Colonic mucosa (tissue), 4 donors: Measurements from ENCODE around the gene SLC35G4. TPM values are rescaled to one million over a fixed set of nuclear protein-coding genes. Genes with fewer than 3 reads are reported as not detected.
"Not testable (repeated sequence)": the region's sequence is repeated elsewhere in the genome, so short reads cannot be mapped to it uniquely, and the experiment has no call there.

Experiments used
- DNase-seq: peaks from one replicate; pipeline ENCODE4 v3.0.0-alpha.2; 2020
- H3K27ac ChIP-seq: fragments of 200-600 bp; one replicate; pipeline ENCODE4 v1.8.0; 2021
- H3K27me3 ChIP-seq: fragments of 200-600 bp; one replicate; pipeline ENCODE4 v1.8.0; 2021
- H3K36me3 ChIP-seq: fragments of 200-600 bp; one replicate; pipeline ENCODE4 v1.8.0; 2021
- H3K4me1 ChIP-seq: fragments of 200-600 bp; one replicate; pipeline ENCODE4 v1.8.0; 2021; ENCODE audit warnings: mild to moderate bottlenecking
- H3K4me3 ChIP-seq: fragments of 200-600 bp; one replicate; pipeline ENCODE4 v1.8.0; 2021
- H3K9ac ChIP-seq, 2 donors: one replicate each; pipeline ENCODE4 v1.7.0; 2013; ENCODE audit warnings: control low read depth in 2 of 2, low read depth in 2 of 2, low read length in 2 of 2
- H3K9me3 ChIP-seq: fragments of 200-600 bp; one replicate; pipeline ENCODE4 v1.8.0; 2021
- intact Hi-C: fragments of 100-400 bp; cut with DNase I; formaldehyde crosslinking; loops from one replicate; pipeline ENCODE4 v1.14.1; 2022
- total RNA-seq, 2 donors: library from RNA; stranded (reverse); fragmentation: NEBNext Ultra II Directional in 1 of 2; extraction: Animal tissue kit (Norgen Biotek cat#: 25700) in 1 of 2; gene quantifications; one replicate each; pipeline ENCODE4 v1.2.1, GENCODE V29; 2021
- TF ChIP-seq, protein P1 (sequence below): fragments of 200-600 bp; IDR thresholded peaks from one replicate; pipeline ENCODE4 v1.8.0; 2022; ENCODE audit warnings: antibody characterized with exemption, mild to moderate bottlenecking
- donor health status: healthy.
- donor health status: DM: no; HTN: no; CAD: no.
- donor health status: DM: no; HTN: no; CAD: no.

Gene SLC35G4
- total RNA-seq, 2 donors from 2014 or later, result not detected

DNA sequence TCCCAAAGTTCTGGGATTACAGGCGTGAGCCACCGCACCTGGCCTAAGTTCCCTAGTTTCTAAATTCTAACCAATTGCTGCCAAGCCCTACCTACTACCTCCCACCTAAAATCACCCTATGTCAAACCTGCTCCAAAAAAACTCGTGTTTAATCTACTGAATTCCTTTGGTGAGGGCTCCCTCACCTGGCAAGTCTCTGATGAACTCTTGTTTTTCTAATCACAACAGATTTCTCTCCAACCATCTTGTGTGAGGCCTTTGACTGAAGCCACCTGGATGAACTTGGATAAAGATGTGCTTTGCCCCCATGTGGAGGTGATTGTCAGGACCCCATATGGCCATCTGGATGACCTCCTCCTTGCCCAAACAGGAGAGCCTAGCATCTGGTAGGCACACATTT is 17.4 kb upstream of the SLC35G4 start:
- Histone ChIP-seq H3K27ac (no peak overlapping the region), H3K9me3 (no peaks in the 10 kb centered on the region), H3K4me3 (no peak overlapping the region), H3K9ac (no peak overlapping the region), H3K4me1 (no peaks in the 10 kb centered on the region), H3K27me3 (no peaks in the 10 kb centered on the region), H3K36me3 (no peaks in the 10 kb centered on the region)
- no peak for DNase-seq
- TF ChIP-seq, protein P1, sequence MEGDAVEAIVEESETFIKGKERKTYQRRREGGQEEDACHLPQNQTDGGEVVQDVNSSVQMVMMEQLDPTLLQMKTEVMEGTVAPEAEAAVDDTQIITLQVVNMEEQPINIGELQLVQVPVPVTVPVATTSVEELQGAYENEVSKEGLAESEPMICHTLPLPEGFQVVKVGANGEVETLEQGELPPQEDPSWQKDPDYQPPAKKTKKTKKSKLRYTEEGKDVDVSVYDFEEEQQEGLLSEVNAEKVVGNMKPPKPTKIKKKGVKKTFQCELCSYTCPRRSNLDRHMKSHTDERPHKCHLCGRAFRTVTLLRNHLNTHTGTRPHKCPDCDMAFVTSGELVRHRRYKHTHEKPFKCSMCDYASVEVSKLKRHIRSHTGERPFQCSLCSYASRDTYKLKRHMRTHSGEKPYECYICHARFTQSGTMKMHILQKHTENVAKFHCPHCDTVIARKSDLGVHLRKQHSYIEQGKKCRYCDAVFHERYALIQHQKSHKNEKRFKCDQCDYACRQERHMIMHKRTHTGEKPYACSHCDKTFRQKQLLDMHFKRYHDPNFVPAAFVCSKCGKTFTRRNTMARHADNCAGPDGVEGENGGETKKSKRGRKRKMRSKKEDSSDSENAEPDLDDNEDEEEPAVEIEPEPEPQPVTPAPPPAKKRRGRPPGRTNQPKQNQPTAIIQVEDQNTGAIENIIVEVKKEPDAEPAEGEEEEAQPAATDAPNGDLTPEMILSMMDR, result no peak
- intact Hi-C loops, result no loop called here

DNA sequence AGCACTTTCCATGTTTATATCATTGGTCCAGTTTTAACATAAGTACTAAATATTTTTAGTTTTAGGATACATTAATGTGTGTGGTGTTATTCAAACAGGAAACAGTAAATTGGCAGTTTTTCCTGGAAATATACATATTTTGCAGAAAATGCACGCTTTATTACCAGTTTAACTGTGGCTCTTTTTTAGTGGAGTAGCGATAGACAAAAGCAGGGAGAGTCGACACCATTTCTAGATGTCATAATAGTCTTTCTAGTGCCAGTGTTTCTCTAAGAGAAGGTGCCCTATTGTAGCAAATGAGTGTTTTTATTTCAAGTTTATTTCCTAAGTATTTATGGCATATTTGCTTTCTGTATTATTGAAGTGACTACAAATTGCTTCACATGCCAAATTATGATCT is 9.1 kb upstream of the SLC35G4 start:
- H3K27me3 ChIP-seq, result no peaks in the 10 kb centered on the region
- DNase-seq, result no peak
- no peaks in the 10 kb centered on the region for H3K36me3 ChIP-seq
- no peaks in the 10 kb centered on the region for H3K9me3 ChIP-seq
- H3K4me1 ChIP-seq, result no peaks in the 10 kb centered on the region
- no peak overlapping the region for H3K27ac ChIP-seq
- intact Hi-C loops, result no loop called here
- TF ChIP-seq, protein P1, result no peak
- H3K9ac ChIP-seq, result no peak overlapping the region
- no peak overlapping the region for H3K4me3 ChIP-seq

DNA sequence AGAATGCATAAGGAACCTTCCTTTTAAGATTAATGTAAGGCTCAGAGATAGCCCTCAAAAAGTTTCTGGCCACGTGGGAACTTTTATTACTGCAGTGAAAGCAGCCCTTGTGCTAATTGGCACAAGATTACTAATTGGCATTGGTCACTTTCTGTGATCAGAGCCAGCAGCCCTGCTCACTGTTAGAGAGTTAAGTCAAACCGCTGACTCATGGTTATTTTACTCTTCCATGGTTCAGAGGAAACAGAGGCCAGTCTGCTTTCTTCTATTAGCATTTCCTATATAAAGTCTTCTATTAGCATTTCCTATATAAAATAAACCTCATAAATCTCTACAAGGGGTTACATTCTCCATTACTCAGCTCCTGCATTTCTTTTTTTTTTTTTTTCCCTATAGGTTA is 1.5 kb upstream of the SLC35G4 start:
- TF ChIP-seq, protein P1, result no peak
- intact Hi-C loops, result no loop called here

DNA sequence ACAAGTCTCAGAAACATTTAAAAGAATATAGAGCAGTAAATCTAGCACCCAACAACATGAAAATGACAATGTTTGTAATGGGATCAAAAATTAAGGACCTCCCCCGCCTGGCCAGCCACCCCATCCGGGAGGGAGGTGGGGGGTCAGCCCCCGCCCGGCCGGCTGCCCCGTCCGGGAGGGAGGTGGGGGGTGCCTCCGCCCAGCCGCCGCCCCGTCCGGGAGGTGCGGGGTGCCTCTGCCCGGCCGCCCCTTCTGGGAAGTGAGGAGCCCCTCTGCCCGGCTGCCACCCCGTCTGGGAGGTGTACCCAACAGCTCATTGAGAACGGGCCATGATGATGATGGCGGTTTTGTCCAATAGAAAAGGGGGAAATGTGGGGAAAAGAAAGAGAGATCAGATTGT is 778 bp upstream of the SLC35G4 start:
- H3K9me3 ChIP-seq, intact Hi-C loops, H3K4me3 ChIP-seq, H3K4me1 ChIP-seq, H3K36me3 ChIP-seq, DNase-seq, H3K27ac ChIP-seq, H3K27me3 ChIP-seq, H3K9ac ChIP-seq: not testable (repeated sequence)

More for the DNA sequence above, 1.5 kb upstream of the SLC35G4 start:
- Histone ChIP-seq H3K4me3 (no peak overlapping the region), H3K36me3 (no peaks in the 10 kb centered on the region), H3K9ac (no peak overlapping the region), H3K27me3 (no peaks in the 10 kb centered on the region), H3K9me3 (no peaks in the 10 kb centered on the region), H3K27ac (no peak overlapping the region), H3K4me1 (no peaks in the 10 kb centered on the region)
- no peak for DNase-seq

DNA sequence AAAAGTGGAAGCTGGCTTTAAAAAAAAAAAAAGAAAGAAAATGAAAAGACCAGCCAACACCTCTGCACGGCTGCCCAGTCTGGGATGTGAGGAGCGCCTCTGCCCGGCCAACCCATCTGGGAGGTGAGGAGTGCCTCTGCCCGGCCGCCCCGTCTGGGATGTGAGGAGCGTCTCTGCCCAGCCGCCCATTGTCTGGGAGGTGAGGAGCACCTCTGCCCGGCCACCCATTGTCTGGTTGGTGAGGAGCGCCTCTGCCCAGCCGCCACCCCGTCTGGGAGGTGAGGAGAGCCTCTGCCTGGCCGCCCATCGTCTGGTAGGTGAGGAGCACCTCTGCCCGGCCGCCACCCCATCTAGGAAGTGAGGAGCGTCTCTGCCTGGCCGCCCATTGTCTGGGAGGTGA is 3.7 kb downstream of the SLC35G4 start:
- H3K9me3 ChIP-seq, H3K27ac ChIP-seq, DNase-seq, H3K27me3 ChIP-seq, H3K4me1 ChIP-seq, H3K36me3 ChIP-seq, H3K4me3 ChIP-seq, H3K9ac ChIP-seq, intact Hi-C loops: not testable (repeated sequence)

DNA sequence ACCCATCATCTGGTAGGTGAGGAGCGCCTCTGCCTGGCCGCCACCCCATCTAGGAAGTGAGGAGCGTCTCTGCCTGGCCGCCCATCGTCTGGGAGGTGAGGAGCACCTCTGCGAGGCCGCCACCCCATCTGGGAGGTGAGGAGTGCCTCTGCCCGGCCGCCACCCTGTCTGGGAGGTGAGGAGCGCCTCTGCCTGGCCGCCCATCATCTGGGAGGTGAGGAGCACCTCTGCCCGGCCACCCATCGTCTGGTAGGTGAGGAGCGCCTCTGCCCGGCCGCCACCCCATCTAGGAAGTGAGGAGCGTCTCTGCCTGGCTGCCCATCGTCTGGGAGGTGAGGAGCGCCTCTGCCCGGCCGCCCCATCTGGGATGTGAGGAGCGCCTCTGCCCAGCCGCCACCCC is 4.2 kb downstream of the SLC35G4 start:
- H3K4me1 ChIP-seq, H3K27me3 ChIP-seq, H3K27ac ChIP-seq, DNase-seq, H3K36me3 ChIP-seq, H3K9me3 ChIP-seq, intact Hi-C loops, H3K4me3 ChIP-seq, H3K9ac ChIP-seq: not testable (repeated sequence)

DNA sequence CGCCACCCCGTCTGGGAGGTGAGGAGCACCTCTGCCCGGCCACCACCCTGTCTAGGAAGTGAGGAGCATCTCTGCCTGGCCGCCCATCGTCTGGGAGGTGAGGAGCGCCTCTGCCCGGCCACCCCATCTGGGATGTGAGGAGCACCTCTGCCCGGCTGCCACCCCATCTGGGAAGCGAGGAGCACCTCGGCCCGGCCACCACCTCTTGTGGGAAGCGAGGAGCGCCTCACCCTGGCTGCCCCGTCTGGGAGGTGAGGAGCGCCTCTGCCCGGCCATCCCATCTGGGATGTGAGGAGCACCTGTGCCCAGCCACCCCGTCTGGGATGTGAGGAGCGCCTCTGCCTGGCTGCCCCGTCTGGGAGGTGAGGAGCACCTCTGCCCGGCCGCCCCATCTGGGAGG is 4.6 kb downstream of the SLC35G4 start:
- H3K27me3 ChIP-seq, H3K27ac ChIP-seq, H3K9me3 ChIP-seq, H3K4me1 ChIP-seq, H3K4me3 ChIP-seq, intact Hi-C loops, H3K9ac ChIP-seq, DNase-seq, H3K36me3 ChIP-seq: not testable (repeated sequence)

DNA sequence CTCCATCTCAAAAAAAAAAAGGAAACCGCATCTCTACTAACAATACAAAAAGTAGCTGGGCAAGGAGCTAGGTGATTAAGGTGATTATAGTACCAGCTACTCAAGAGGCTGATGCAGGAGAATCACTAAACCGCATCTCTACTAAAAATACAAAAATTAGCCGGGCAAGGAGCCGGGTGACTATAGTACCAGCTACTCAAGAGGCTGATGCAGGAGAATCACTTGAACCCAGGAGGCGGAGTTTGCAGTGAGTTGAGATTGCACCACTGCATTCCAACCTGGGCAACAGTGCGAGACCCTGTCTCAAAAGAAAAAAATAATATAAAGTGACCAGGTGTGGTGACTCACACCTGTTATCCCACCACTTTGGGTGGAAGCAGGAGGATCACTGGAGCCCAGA is 5.6 kb downstream of the SLC35G4 start:
- H3K4me3 ChIP-seq, intact Hi-C loops, H3K36me3 ChIP-seq, H3K4me1 ChIP-seq, DNase-seq, H3K9me3 ChIP-seq, H3K27me3 ChIP-seq, H3K9ac ChIP-seq, H3K27ac ChIP-seq: not testable (repeated sequence)

DNA sequence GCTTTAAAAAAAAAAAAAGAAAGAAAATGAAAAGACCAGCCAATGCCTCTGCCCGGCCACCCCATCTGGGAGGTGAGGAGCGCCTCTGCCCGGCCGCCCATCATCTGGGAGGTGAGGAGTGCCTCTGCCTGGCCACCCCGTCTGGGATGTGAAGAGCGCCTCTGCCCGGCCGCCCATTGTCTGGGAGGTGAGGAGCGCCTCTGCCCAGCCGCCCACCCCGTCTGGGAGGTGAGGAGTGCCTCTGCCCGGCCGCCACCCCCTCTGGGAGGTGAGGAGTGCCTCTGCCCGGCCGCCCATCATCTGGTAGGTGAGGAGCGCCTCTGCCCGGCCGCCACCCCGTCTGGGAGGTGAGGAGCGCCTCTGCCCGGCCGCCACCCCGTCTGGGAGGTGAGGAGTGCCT is 37.9 kb downstream of the SLC35G4 start:
- intact Hi-C loops, H3K4me3 ChIP-seq, H3K9me3 ChIP-seq, H3K27ac ChIP-seq, H3K4me1 ChIP-seq, H3K9ac ChIP-seq, DNase-seq, H3K36me3 ChIP-seq, H3K27me3 ChIP-seq: not testable (repeated sequence)

DNA sequence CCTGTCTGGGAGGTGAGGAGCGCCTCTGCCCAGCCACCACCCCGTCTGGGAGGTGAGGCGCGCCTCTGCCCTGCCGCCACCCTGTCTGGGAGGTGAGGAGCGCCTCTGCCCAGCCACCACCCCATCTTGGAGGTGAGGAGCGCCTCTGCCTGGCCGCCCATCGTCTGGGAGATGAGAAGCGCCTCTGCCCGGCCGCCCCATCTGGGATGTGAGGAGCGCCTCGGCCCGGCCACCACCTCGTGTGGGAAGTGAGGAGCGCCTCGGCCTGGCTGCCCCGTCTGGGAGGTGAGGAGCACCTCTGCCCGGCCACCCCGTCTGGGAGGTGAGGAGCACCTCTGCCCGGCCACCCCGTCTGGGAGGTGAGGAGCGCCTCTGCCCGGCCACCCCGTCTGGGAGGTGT is 38.4 kb downstream of the SLC35G4 start:
- H3K36me3 ChIP-seq, H3K4me1 ChIP-seq, H3K27ac ChIP-seq, intact Hi-C loops, H3K4me3 ChIP-seq, H3K9me3 ChIP-seq, H3K27me3 ChIP-seq, DNase-seq, H3K9ac ChIP-seq: not testable (repeated sequence)
